IMR-90 (cell line): ENCODE results near the gene RAB3C. TPM values are rescaled to one million over a fixed set of nuclear protein-coding genes. Genes with fewer than 3 reads are reported as not detected.

ENCODE experiments used
- ATAC-seq: fragments of 200-7000 bp; cut with Tn5 transposase; 2 replicates; pipeline ENCODE4 v1.9.1; 2020; ENCODE audit warnings: low read depth, mild to moderate bottlenecking, moderate library complexity
- BruUV-seq: library from RNA; stranded (reverse); fragments of 400-500 nt; replicated peaks from 2 replicates; lab custom pipeline; 2021; lab: Mats Ljungman, UMichigan
- CTCF ChIA-PET: fragments of 300-600 bp; formaldehyde crosslinking; extraction: SDS; loops from one replicate; lab custom pipeline; 2021; ENCODE audit warnings: antibody characterized with exemption; lab: Yijun Ruan, JAX
- POLR2A ChIA-PET: fragments of 300-600 bp; sonication (Branson Sonifier 250); formaldehyde crosslinking; loops from one replicate; lab custom pipeline; 2022; ENCODE audit warnings: antibody characterized with exemption; ENCODE audit not compliant: unreplicated experiment; lab: Charles Lee
- DNase-seq: peaks from one replicate; pipeline ENCODE4 v3.0.0; 2013
- H2AFZ ChIP-seq: replicated peaks from 2 replicates; pipeline ENCODE3; 2013; ENCODE audit warnings: low read length, mild to moderate bottlenecking; ENCODE audit not compliant: poor library complexity
- H2AK5ac ChIP-seq: 2 replicates; pipeline ENCODE4 v1.6.1; 2013; ENCODE audit warnings: low read depth, low read length, inconsistent platforms
- H2AK9ac ChIP-seq: replicated peaks from 2 replicates; pipeline ENCODE3; 2013; ENCODE audit warnings: mild to moderate bottlenecking, low read depth, low read length, moderate library complexity; ENCODE audit not compliant: poor library complexity
- H2BK120ac ChIP-seq: 2 replicates; pipeline ENCODE4 v1.6.1; 2013; ENCODE audit warnings: low read depth, low read length, inconsistent platforms
- H2BK15ac ChIP-seq: 3 replicates; pipeline ENCODE4 v1.6.1; 2013; ENCODE audit warnings: low read depth, low read length, inconsistent platforms
- H2BK20ac ChIP-seq: 2 replicates; pipeline ENCODE4 v1.6.1; 2013; ENCODE audit warnings: low read depth, mild to moderate bottlenecking, inconsistent platforms, low read length, moderate library complexity
- H2BK5ac ChIP-seq: 2 replicates; pipeline ENCODE4 v1.6.1; 2013; ENCODE audit warnings: mild to moderate bottlenecking, low read depth, low read length, inconsistent platforms; ENCODE audit not compliant: poor library complexity, severe bottlenecking
- H3K14ac ChIP-seq: replicated peaks from 2 replicates; pipeline ENCODE4 v1.6.1; 2013; ENCODE audit warnings: low read depth, low read length, inconsistent platforms
- H3K18ac ChIP-seq: 2 replicates; pipeline ENCODE4 v1.6.1; 2013; ENCODE audit warnings: low read depth, low read length, control low read depth
- H3K23ac ChIP-seq: 2 replicates; pipeline ENCODE4 v1.6.1; 2013; ENCODE audit warnings: low read depth, low read length, inconsistent platforms
- H3K27ac ChIP-seq: 2 replicates; pipeline ENCODE4 v1.5.1; 2013; ENCODE audit warnings: mild to moderate bottlenecking, control low read depth, low read length; ENCODE audit not compliant: insufficient read depth
- H3K27me3 ChIP-seq: 2 replicates; pipeline ENCODE4 v1.6.1; 2013; ENCODE audit warnings: low read length; ENCODE audit not compliant: control insufficient read depth, insufficient read depth
- H3K36me3 ChIP-seq: 2 replicates; pipeline ENCODE4 v1.6.1; 2013; ENCODE audit warnings: low read length, mixed read lengths; ENCODE audit not compliant: control insufficient read depth, insufficient read depth
- H3K4ac ChIP-seq: 2 replicates; pipeline ENCODE4 v1.6.1; 2013; ENCODE audit warnings: low read depth, low read length, inconsistent platforms
- H3K4me1 ChIP-seq: 2 replicates; pipeline ENCODE4 v1.6.1; 2013; ENCODE audit warnings: low read length, mixed read lengths; ENCODE audit not compliant: control insufficient read depth, insufficient read depth
- H3K4me2 ChIP-seq: 2 replicates; pipeline ENCODE4 v1.6.1; 2013; ENCODE audit warnings: low read depth, mild to moderate bottlenecking, control low read depth, low read length, moderate library complexity
- H3K4me3 ChIP-seq: 2 replicates; pipeline ENCODE4 v1.5.1; 2013; ENCODE audit warnings: low read depth, mild to moderate bottlenecking, control low read depth, low read length, moderate library complexity; ENCODE audit not compliant: insufficient read depth
- H3K56ac ChIP-seq: 2 replicates; pipeline ENCODE4 v1.6.1; 2013; ENCODE audit warnings: low read length, inconsistent platforms; ENCODE audit not compliant: insufficient read depth; ENCODE audit errors: extremely low read depth
- H3K79me1 ChIP-seq, 2 experiments: 2 replicates each; pipeline ENCODE4 v1.6.1; 2013; ENCODE audit warnings: low read length in 2 of 2, inconsistent platforms in 1 of 2, low read depth in 1 of 2
- H3K9ac ChIP-seq: 2 replicates; pipeline ENCODE4 v1.6.1; 2013; ENCODE audit warnings: low read depth, low read length, control low read depth
- H3K9me1 ChIP-seq: 2 replicates; pipeline ENCODE4 v1.6.1; 2013; ENCODE audit warnings: low read length, inconsistent platforms; ENCODE audit not compliant: insufficient read depth
- H3K9me3 ChIP-seq: 2 replicates; pipeline ENCODE4 v1.6.1; 2013; ENCODE audit warnings: low read length; ENCODE audit not compliant: control insufficient read depth, insufficient read depth
- H4K20me1 ChIP-seq: 2 replicates; pipeline ENCODE4 v1.6.1; 2013; ENCODE audit warnings: low read length, inconsistent platforms; ENCODE audit not compliant: insufficient read depth
- H4K5ac ChIP-seq: 2 replicates; pipeline ENCODE4 v1.6.1; 2013; ENCODE audit warnings: mild to moderate bottlenecking, low read depth, low read length, control low read depth
- H4K8ac ChIP-seq, 2 experiments: 2 replicates each; pipeline ENCODE4 v1.6.1; 2013; ENCODE audit warnings: low read depth in 2 of 2, low read length in 2 of 2, control low read depth in 1 of 2, inconsistent platforms in 1 of 2
- H4K91ac ChIP-seq: 2 replicates; pipeline ENCODE4 v1.6.1; 2013; ENCODE audit warnings: low read depth, low read length, inconsistent platforms; ENCODE audit not compliant: insufficient read depth
- BHLHE40 ChIP-seq: fragments of 150-350 bp; IDR thresholded peaks from 2 replicates; pipeline ENCODE4 v1.6.1; 2016; ENCODE audit warnings: mild to moderate bottlenecking, low read depth, low read length
- CEBPB ChIP-seq: IDR thresholded peaks from 2 replicates; pipeline ENCODE4 v1.6.1; 2012; ENCODE audit warnings: low read depth, low read length, improper control_type of control experiment
- CHD1 ChIP-seq: IDR thresholded peaks from 2 replicates; pipeline ENCODE4 v1.6.1; 2012; ENCODE audit warnings: low read depth, low read length, improper control_type of control experiment
- FOS ChIP-seq: fragments of 150-350 bp; IDR thresholded peaks from 2 replicates; pipeline ENCODE4 v1.6.1; 2016; ENCODE audit warnings: low read depth, low read length
- MAFK ChIP-seq: IDR thresholded peaks from 2 replicates; pipeline ENCODE4 v1.6.1; 2012; ENCODE audit warnings: low read depth, low read length, improper control_type of control experiment
- POLR2A ChIP-seq: IDR thresholded peaks from 2 replicates; pipeline ENCODE4 v1.6.1; 2012; ENCODE audit warnings: mild to moderate bottlenecking, low read depth, low read length
- dilution Hi-C: fragments of 300-500 bp; cut with HindIII; formaldehyde crosslinking; loops from one replicate; pipeline ENCODE4 v1.14.3; 2018; ENCODE audit warnings: low sequenced_read_pairs; ENCODE audit not compliant: unreplicated experiment
- in situ Hi-C: fragments of 300-500 bp; cut with MboI; formaldehyde crosslinking; loops from 3 replicates; pipeline ENCODE4 v1.14.3; 2019; ENCODE audit warnings: low sequenced_read_pairs, inconsistent platforms, mixed read lengths
- intact Hi-C: fragments of 100-400 bp; cut with micrococcal nuclease; formaldehyde crosslinking; loops from 2 replicates; pipeline ENCODE4 v1.10.0; 2022
- polyA plus RNA-seq, 3 experiments: library from polyadenylated mRNA; depleted of rRNA; stranded (reverse); fragments of >200 nt; gene quantifications; 2 replicates each; pipeline ENCODE4 v1.2.3, GENCODE V29; 2012; ENCODE audit warnings: low replicate concordance in 1 of 3
- total RNA-seq: library from RNA; depleted of rRNA; stranded (reverse); fragments of >200 nt; gene quantifications from 2 replicates; pipeline ENCODE4 v1.2.3, GENCODE V29; 2012

RAB3C gene
- total and polyA plus RNA-seq, 2 of the 4 experiments (the other 2 are of a cell fraction): not detected

- no peak overlapping the region for H3K56ac ChIP-seq
- dilution Hi-C loops (no loop called here), in situ Hi-C loops (no loop called here), intact Hi-C loops (no loop called here)
- DNase-seq (no peak), ATAC-seq (no peak)
- H3K18ac ChIP-seq: no peak overlapping the region
- H3K4me2 ChIP-seq: no peak overlapping the region
- no peak overlapping the region for H3K27ac ChIP-seq
- no peak overlapping the region for H4K5ac ChIP-seq
- no peaks in the 10 kb centered on the region for H3K79me1 ChIP-seq
- no peak overlapping the region for H2BK20ac ChIP-seq
- H2BK120ac ChIP-seq: no peak overlapping the region
- no peaks in the 10 kb centered on the region for H3K27me3 ChIP-seq
- ChIA-PET CTCF (interaction anchor here (1.0 kb wide), 1 partner anchor 112 kb away, joined by 3 read pairs; no protein-coding TSS in a partner anchor), POLR2A (no interaction called here)
- H3K4me1 ChIP-seq: no peaks in the 10 kb centered on the region
- no peaks in the 10 kb centered on the region for H4K20me1 ChIP-seq
- H2BK5ac ChIP-seq: no peak overlapping the region
- no peak overlapping the region for H3K9ac ChIP-seq
- no peak overlapping the region for H3K14ac ChIP-seq
- H2AK9ac ChIP-seq: no peak overlapping the region
- H3K9me1 ChIP-seq: no peaks in the 10 kb centered on the region
- BruUV-seq: no TSS peak
- no peaks in the 10 kb centered on the region for H3K36me3 ChIP-seq
- H2BK15ac ChIP-seq: no peak overlapping the region
- H3K23ac ChIP-seq: no peak overlapping the region
- no peak overlapping the region for H3K4me3 ChIP-seq
- H2AFZ ChIP-seq: no peak overlapping the region
- H4K91ac ChIP-seq: no peak overlapping the region
- H3K9me3 ChIP-seq: no peaks in the 10 kb centered on the region
- TF ChIP-seq FOS (no peak), CHD1 (no peak), CEBPB (no peak), MAFK (no peak), BHLHE40 (no peak), POLR2A (no peak)
- H3K4ac ChIP-seq: no peak overlapping the region
- H2AK5ac ChIP-seq: no peak overlapping the region
- H4K8ac ChIP-seq: no peak overlapping the region
Measured at GRCh38 chr5:58737671-58738070, 154.8 kb downstream of the RAB3C start.
